ENCODE data around the gene CHERP. TPM values are rescaled to one million over a fixed set of nuclear protein-coding genes. Genes with fewer than 3 reads are reported as not detected.

CHERP gene
- total and polyA plus RNA-seq, 12 donors, result 2.9 to 50.7 (median 19.0) TPM

- no peak for TF ChIP-seq CTCF (IDR thresholded peaks at IDR 0.05)
- no peak for TF ChIP-seq POLR2A (IDR thresholded peaks at IDR 0.05)
- intact Hi-C loops (cut with DNase I), result no loop called here
- Histone ChIP-seq H3K4me1 (replicated peaks in 1 of 2) (no peaks in the 10 kb centered on the region), H3K27me3 (no peaks in the 10 kb centered on the region), H3K9me3 (replicated peaks in 1 of 3) (no peaks in the 10 kb centered on the region), H3K4me3 (no peak overlapping the region), H3K36me3 (replicated peaks in 1 of 2) (peaks cover 0 to 100% of the 10 kb centered on the region in 2 donors), H3K27ac (no peak overlapping the region)
- WGBS, 4 donors, result 93 to 98% (median 96%) methylated on average over 33 to 54 of the region's 54 CpGs
- DNase-seq, result no peak
Observed at GRCh38 chr19:16524991-16525734, 17.1 kb downstream of the CHERP start.

- Histone ChIP-seq H3K4me3 (no peak overlapping the region), H3K27me3 (no peaks in the 10 kb centered on the region), H3K4me1 (replicated peaks in 1 of 2) (no peaks in the 10 kb centered on the region), H3K9me3 (replicated peaks in 1 of 3) (no peaks in the 10 kb centered on the region), H3K36me3 (replicated peaks in 1 of 2) (peaks cover 0 to 99% of the 10 kb centered on the region in 2 donors), H3K27ac (no peak overlapping the region)
- intact Hi-C loops (cut with DNase I), result no loop called here
- no peak for TF ChIP-seq CTCF (IDR thresholded peaks at IDR 0.05)
- TF ChIP-seq POLR2A (IDR thresholded peaks at IDR 0.05), result no peak
- DNase-seq, result no peak
- WGBS, 4 donors, result 92 to 97% (median 95%) methylated on average over 23 to 25 of the region's 25 CpGs
Observed at GRCh38 chr19:16522559-16523377, 19.5 kb downstream of the CHERP start.

GRCh38 chr19:16521715-16522289, 20.4 kb downstream of the CHERP start:
- WGBS, 4 donors, result 88 to 96% (median 92%) methylated on average over 8 to 10 of the region's 10 CpGs
- no peak for TF ChIP-seq CTCF (IDR thresholded peaks at IDR 0.05)
- TF ChIP-seq POLR2A (IDR thresholded peaks at IDR 0.05), result no peak
- Histone ChIP-seq H3K4me3 (no peak overlapping the region), H3K27me3 (no peaks in the 10 kb centered on the region), H3K4me1 (replicated peaks in 1 of 2) (no peaks in the 10 kb centered on the region), H3K27ac (no peak overlapping the region), H3K9me3 (replicated peaks in 1 of 3) (no peaks in the 10 kb centered on the region), H3K36me3 (replicated peaks in 1 of 2) (peaks cover 0 to 98% of the 10 kb centered on the region in 2 donors)
- intact Hi-C loops (cut with DNase I), result no loop called here
- DNase-seq, result no peak

GRCh38 chr19:16520986-16521624, 21.1 kb downstream of the CHERP start:
- no peak for DNase-seq
- TF ChIP-seq CTCF (IDR thresholded peaks at IDR 0.05) (no peak), POLR2A (IDR thresholded peaks at IDR 0.05) (no peak)
- Histone ChIP-seq H3K4me3 (no peak overlapping the region), H3K27me3 (no peaks in the 10 kb centered on the region), H3K36me3 (replicated peaks in 1 of 2) (peaks cover 0 to 95% of the 10 kb centered on the region in 2 donors), H3K4me1 (replicated peaks in 1 of 2) (no peaks in the 10 kb centered on the region), H3K9me3 (replicated peaks in 1 of 3) (no peaks in the 10 kb centered on the region), H3K27ac (no peak overlapping the region)
- WGBS, 4 donors, result 79 to 91% (median 90%) methylated on average over 11 to 18 of the region's 18 CpGs
- intact Hi-C loops (cut with DNase I), result no loop called here

Measured in adrenal gland (tissue), 12 donors.